ENCODE results near the gene CSRP3.

DNA sequence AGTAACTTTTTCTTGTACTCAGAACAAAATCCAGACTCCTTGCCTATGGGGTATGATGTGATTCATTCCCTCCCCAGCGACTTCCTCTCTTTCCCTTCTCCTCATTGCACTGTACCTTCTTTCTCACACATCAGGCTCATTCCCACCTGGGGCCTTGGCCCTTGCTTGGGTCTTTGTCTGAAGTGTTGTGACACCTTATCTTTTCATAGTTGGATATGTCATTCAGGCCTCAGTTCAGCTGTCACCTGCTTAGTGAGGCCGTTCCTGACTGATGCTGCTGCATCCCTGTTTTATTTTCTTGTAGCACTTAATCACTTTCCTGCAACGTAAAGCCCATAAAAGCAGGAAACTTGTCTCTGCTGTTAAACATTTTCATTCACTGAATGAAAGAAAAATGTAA is 44.9 kb downstream of the CSRP3 start:
- TF ChIP-seq, protein P1, sequence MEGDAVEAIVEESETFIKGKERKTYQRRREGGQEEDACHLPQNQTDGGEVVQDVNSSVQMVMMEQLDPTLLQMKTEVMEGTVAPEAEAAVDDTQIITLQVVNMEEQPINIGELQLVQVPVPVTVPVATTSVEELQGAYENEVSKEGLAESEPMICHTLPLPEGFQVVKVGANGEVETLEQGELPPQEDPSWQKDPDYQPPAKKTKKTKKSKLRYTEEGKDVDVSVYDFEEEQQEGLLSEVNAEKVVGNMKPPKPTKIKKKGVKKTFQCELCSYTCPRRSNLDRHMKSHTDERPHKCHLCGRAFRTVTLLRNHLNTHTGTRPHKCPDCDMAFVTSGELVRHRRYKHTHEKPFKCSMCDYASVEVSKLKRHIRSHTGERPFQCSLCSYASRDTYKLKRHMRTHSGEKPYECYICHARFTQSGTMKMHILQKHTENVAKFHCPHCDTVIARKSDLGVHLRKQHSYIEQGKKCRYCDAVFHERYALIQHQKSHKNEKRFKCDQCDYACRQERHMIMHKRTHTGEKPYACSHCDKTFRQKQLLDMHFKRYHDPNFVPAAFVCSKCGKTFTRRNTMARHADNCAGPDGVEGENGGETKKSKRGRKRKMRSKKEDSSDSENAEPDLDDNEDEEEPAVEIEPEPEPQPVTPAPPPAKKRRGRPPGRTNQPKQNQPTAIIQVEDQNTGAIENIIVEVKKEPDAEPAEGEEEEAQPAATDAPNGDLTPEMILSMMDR (IDR thresholded peaks at IDR 0.05), result no peak
- no peak for TF ChIP-seq POLR2A (IDR thresholded peaks at IDR 0.05)

Measured in right lobe of liver (tissue), 4 donors.